Measurements from ENCODE around the gene RBFOX2. TPM values are rescaled to one million over a fixed set of nuclear protein-coding genes. Genes with fewer than 3 reads are reported as not detected.
"Not testable (repeated sequence)": the region's sequence is repeated elsewhere in the genome, so short reads cannot be mapped to it uniquely, and the experiment has no call there.

RBFOX2 gene
- total RNA-seq, 1 donor from 2014 or later = 147 TPM

- Mint-ChIP-seq H3K27ac (ENCODE audit: unreplicated experiment) (no peak overlapping the region), H3K4me3 (ENCODE audit: unreplicated experiment) (no peak overlapping the region)
- DNase-seq (ENCODE audit: low spot score) = no peak
Measured at GRCh38 chr22:36064358-36064757, 35.7 kb upstream of the RBFOX2 start.

GRCh38 chr22:36056980-36057379 is 28.4 kb upstream of the RBFOX2 start:
- H3K4me1 Mint-ChIP-seq (ENCODE audit: low read depth) = peaks cover 24% of the 10 kb centered on the region
- TF ChIP-seq CTCF (IDR thresholded peaks at IDR 0.05) = no peak
- H3K9me3 Mint-ChIP-seq (ENCODE audit: low read depth) = no peaks in the 10 kb centered on the region
- no peaks in the 10 kb centered on the region for H3K27me3 Mint-ChIP-seq (ENCODE audit: low read depth)
- H3K4me3 Mint-ChIP-seq (ENCODE audit: unreplicated experiment) = no peak overlapping the region
- no peaks in the 10 kb centered on the region for H3K36me3 Mint-ChIP-seq (ENCODE audit: low read depth)
- DNase-seq (ENCODE audit: low spot score) = no peak
- no peak overlapping the region for H3K27ac Mint-ChIP-seq (ENCODE audit: unreplicated experiment)

More at GRCh38 chr22:36064358-36064757, 35.7 kb upstream of the RBFOX2 start:
- Mint-ChIP-seq H3K27me3 (ENCODE audit: low read depth) (no peaks in the 10 kb centered on the region), H3K4me1 (ENCODE audit: low read depth) (peaks cover 18% of the 10 kb centered on the region), H3K9me3 (ENCODE audit: low read depth) (no peaks in the 10 kb centered on the region), H3K36me3 (ENCODE audit: low read depth) (no peaks in the 10 kb centered on the region)
- no peak for TF ChIP-seq CTCF (IDR thresholded peaks at IDR 0.05)

- no peak for DNase-seq (ENCODE audit: low spot score)
- Mint-ChIP-seq H3K27ac (ENCODE audit: unreplicated experiment) (peak overlapping the region; percentile 73), H3K9me3 (ENCODE audit: low read depth) (no peaks in the 10 kb centered on the region), H3K36me3 (ENCODE audit: low read depth) (no peaks in the 10 kb centered on the region), H3K4me1 (ENCODE audit: low read depth) (peaks cover 24% of the 10 kb centered on the region), H3K4me3 (ENCODE audit: unreplicated experiment) (peak overlapping the region; percentile 47), H3K27me3 (ENCODE audit: low read depth) (no peaks in the 10 kb centered on the region)
- no peak for TF ChIP-seq CTCF (IDR thresholded peaks at IDR 0.05)
Measured at GRCh38 chr22:36055376-36056295, 27.0 kb upstream of the RBFOX2 start.

- not testable (repeated sequence) for DNase-seq (ENCODE audit: low spot score); H3K27me3 Mint-ChIP-seq (ENCODE audit: low read depth); H3K27ac Mint-ChIP-seq (ENCODE audit: unreplicated experiment)
Measured at GRCh38 chr22:36054446-36054845, 25.8 kb upstream of the RBFOX2 start.

GRCh38 chr22:36053242-36054147 is 24.9 kb upstream of the RBFOX2 start:
- Mint-ChIP-seq H3K27ac (ENCODE audit: unreplicated experiment) (no peak overlapping the region), H3K4me1 (ENCODE audit: low read depth) (peaks cover 24% of the 10 kb centered on the region), H3K4me3 (ENCODE audit: unreplicated experiment) (no peak overlapping the region), H3K36me3 (ENCODE audit: low read depth) (no peaks in the 10 kb centered on the region), H3K9me3 (ENCODE audit: low read depth) (no peaks in the 10 kb centered on the region), H3K27me3 (ENCODE audit: low read depth) (no peaks in the 10 kb centered on the region)
- no peak for TF ChIP-seq CTCF (IDR thresholded peaks at IDR 0.05)
- no peak for DNase-seq (ENCODE audit: low spot score)

More at GRCh38 chr22:36054446-36054845, 25.8 kb upstream of the RBFOX2 start:
- H3K36me3 Mint-ChIP-seq (ENCODE audit: low read depth); H3K9me3 Mint-ChIP-seq (ENCODE audit: low read depth); H3K4me3 Mint-ChIP-seq (ENCODE audit: unreplicated experiment): not testable (repeated sequence)
- H3K4me1 Mint-ChIP-seq (ENCODE audit: low read depth) = peaks cover 24% of the 10 kb centered on the region

Measured in chondrocyte (in vitro differentiated cells).